Activated CD8-positive, alpha-beta T cell treated with anti-CD3 and anti-CD28 coated beads for 36 hours (primary cell): ENCODE results near the gene MAEA. TPM values are rescaled to one million over a fixed set of nuclear protein-coding genes. Genes with fewer than 3 reads are reported as not detected.

Experiments
- ATAC-seq: fragments of 200-7000 bp; cut with Tn5 transposase; one replicate; pipeline ENCODE4 v1.10.0; 2021; ENCODE audit warnings: mild to moderate bottlenecking, moderate library complexity
- CTCF ChIA-PET: fragments of 350-600 bp; sonication (Branson Sonifier 250); formaldehyde crosslinking; loops from one replicate; lab custom pipeline; 2021; ENCODE audit warnings: antibody characterized with exemption; lab: Charles Lee
- POLR2A ChIA-PET: fragments of 350-600 bp; sonication (Branson Sonifier 250); formaldehyde crosslinking; loops from one replicate; lab custom pipeline; 2021; ENCODE audit warnings: antibody characterized with exemption; lab: Charles Lee
- DNase-seq: peaks from one replicate; pipeline ENCODE4 v3.0.0-alpha.2; 2020
- H3K27ac Mint-ChIP-seq: one replicate; pipeline ENCODE4 v1.8.0; 2021; ENCODE audit warnings: mild to moderate bottlenecking, mixed read lengths
- H3K27me3 Mint-ChIP-seq: one replicate; pipeline ENCODE4 v1.8.0; 2021; ENCODE audit warnings: mixed read lengths
- H3K36me3 Mint-ChIP-seq: one replicate; pipeline ENCODE4 v1.8.0; 2021; ENCODE audit warnings: low read depth, mixed read lengths
- H3K4me1 Mint-ChIP-seq: one replicate; pipeline ENCODE4 v1.8.0; 2021; ENCODE audit warnings: low read depth, mixed read lengths
- H3K4me3 Mint-ChIP-seq: one replicate; pipeline ENCODE4 v1.8.0; 2021; ENCODE audit warnings: mild to moderate bottlenecking, moderate library complexity, mixed read lengths
- H3K9me3 Mint-ChIP-seq: one replicate; pipeline ENCODE4 v1.8.0; 2021; ENCODE audit warnings: mixed read lengths
- intact Hi-C: fragments of 100-400 bp; cut with micrococcal nuclease; formaldehyde crosslinking; loops from one replicate; pipeline ENCODE4 v1.10.0; 2022
- total RNA-seq, 2 experiments: library from RNA; stranded (reverse); gene quantifications; one replicate each; pipeline ENCODE4 v1.2.3, GENCODE V29; 2021
- TF ChIP-seq, protein P1 (sequence below): fragments of 200-600 bp; IDR thresholded peaks from one replicate; pipeline ENCODE4 v1.8.0; 2022; ENCODE audit warnings: antibody characterized with exemption, mild to moderate bottlenecking

Gene MAEA
- total RNA-seq, 2 experiments from 2014 or later: 32.3 to 37.0 TPM

DNA sequence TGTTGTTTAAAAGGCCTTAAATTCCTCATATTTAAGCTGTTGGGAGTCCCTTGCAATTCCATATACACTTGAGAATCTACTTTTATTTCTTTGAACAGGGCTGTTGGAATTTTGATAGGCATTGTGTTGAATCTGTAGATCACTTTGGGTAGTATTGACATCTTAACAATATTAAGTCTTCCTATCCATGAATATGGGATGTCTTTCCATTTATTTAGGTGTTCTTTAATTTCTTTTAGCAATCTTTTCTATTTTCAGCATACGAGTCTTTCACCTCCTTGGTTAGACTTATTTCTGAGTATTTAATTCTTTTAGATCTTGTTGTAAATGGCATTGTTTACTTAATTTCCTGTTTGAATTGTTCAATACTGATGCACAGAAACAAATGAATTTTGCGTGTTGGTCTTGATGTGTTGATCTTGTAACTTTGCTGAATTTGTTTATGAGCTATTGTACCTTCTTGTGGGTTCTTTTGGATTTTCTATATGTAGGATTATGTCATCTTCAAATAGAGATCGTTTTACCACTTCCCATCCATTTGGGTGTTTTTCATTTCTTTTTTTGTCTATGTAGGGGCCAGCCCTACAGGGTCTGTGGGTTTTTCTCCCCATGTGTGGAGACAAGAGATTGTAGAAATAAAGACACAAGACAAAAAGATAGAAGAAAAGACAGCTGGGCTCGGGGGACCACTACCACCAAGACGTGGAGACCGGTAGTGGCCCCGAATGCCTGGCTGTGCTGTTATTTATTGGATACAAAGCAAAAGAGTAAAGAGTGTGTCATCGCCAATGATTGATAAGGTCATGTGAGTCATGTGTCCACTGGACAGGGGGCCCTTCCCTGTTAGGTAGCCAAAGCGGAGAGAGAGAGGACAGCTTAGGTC is 22.6 kb upstream of the MAEA start:
- CTCF ChIA-PET: interaction anchor here (0.7 to 5.0 kb wide), 24 partner anchors 10 to 363 kb away, joined by 3 to 57 read pairs (median 6); partner anchors contain the start of genes CTBP1 and MAEA
- DNase-seq (no peak), ATAC-seq (peak; percentile 82)
- Mint-ChIP-seq H3K27me3 (no peaks in the 10 kb centered on the region), H3K36me3 (peaks cover 7% of the 10 kb centered on the region), H3K4me1 (peaks cover 20% of the 10 kb centered on the region), H3K27ac (peak overlapping the region; percentile 93), H3K9me3 (peaks cover 11% of the 10 kb centered on the region), H3K4me3 (peak overlapping the region; percentile 64)
- TF ChIP-seq, protein P1, sequence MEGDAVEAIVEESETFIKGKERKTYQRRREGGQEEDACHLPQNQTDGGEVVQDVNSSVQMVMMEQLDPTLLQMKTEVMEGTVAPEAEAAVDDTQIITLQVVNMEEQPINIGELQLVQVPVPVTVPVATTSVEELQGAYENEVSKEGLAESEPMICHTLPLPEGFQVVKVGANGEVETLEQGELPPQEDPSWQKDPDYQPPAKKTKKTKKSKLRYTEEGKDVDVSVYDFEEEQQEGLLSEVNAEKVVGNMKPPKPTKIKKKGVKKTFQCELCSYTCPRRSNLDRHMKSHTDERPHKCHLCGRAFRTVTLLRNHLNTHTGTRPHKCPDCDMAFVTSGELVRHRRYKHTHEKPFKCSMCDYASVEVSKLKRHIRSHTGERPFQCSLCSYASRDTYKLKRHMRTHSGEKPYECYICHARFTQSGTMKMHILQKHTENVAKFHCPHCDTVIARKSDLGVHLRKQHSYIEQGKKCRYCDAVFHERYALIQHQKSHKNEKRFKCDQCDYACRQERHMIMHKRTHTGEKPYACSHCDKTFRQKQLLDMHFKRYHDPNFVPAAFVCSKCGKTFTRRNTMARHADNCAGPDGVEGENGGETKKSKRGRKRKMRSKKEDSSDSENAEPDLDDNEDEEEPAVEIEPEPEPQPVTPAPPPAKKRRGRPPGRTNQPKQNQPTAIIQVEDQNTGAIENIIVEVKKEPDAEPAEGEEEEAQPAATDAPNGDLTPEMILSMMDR: no peak
- POLR2A ChIA-PET: interaction anchor here (1.1 to 6.8 kb wide), 4 partner anchors 9 to 63 kb away, joined by 3 to 47 read pairs (median 4); partner anchors contain the start of gene CTBP1
- intact Hi-C loops: no loop called here

DNA sequence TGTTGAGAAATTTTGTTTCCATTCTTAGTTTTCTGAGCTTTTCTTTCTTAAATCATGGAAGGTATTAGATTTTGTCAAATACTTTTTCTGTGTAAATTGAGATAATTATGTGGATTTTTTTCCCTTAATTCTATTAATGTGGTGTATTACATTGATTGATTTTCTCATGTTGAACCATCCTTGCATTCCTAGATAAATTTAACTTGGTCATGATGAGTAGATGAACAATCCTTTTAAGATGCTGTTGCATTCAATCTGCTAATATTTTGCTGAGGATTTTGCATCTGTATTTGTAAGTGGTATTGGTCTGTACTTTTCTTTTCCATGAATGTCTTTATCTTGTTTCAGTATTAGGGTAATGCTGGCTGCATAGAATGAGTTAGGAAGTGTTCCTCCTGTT is 20.5 kb upstream of the MAEA start:
- CTCF ChIA-PET: interaction anchor here (1.3 to 5.0 kb wide), 14 partner anchors 9 to 196 kb away, joined by 3 to 57 read pairs (median 12); partner anchors contain the start of genes CTBP1 and MAEA
- ATAC-seq (no peak), DNase-seq (no peak)
- TF ChIP-seq, protein P1: no peak
- H3K4me3 Mint-ChIP-seq: no peak overlapping the region
- H3K36me3 Mint-ChIP-seq: peaks cover 7% of the 10 kb centered on the region
- no peaks in the 10 kb centered on the region for H3K27me3 Mint-ChIP-seq
- intact Hi-C loops: no loop called here
- H3K4me1 Mint-ChIP-seq: peaks cover 20% of the 10 kb centered on the region
- POLR2A ChIA-PET: interaction anchor here (1.1 to 6.8 kb wide), 3 partner anchors 9 to 106 kb away, joined by 3 to 47 read pairs (median 6); partner anchors contain the start of gene CTBP1
- no peak overlapping the region for H3K27ac Mint-ChIP-seq
- H3K9me3 Mint-ChIP-seq: peaks cover 11% of the 10 kb centered on the region

DNA sequence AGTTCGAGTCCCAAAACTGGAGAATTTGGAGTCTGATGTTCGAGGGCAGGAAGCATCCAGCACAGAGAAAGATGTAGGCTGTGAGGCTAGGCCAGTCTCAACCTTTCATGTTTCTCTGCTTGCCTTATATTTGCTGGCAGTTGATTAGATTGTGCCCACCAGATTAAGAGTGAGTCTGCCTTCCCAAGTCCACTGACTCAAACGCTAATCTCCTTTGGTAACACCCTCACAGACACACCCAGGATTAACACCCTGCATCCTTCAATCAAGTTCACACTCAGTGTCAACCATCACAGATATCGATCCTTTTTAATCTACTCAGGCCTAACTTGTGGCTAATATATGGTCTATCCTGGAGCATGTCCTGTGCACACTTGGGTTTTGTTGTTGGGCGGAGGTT is 18.0 kb upstream of the MAEA start:
- Mint-ChIP-seq H3K4me3 (no peak overlapping the region), H3K9me3 (peaks cover 11% of the 10 kb centered on the region), H3K27me3 (no peaks in the 10 kb centered on the region), H3K4me1 (peaks cover 13% of the 10 kb centered on the region), H3K36me3 (no peaks in the 10 kb centered on the region), H3K27ac (no peak overlapping the region)
- no peak for ATAC-seq
- TF ChIP-seq, protein P1: no peak
- CTCF ChIA-PET: interaction anchor here (5.0 kb wide), 1 partner anchor 17 kb away, joined by 57 read pairs; the partner anchor contains the start of gene MAEA
- no peak for DNase-seq
- intact Hi-C loops: no loop called here
- POLR2A ChIA-PET: no interaction called here

DNA sequence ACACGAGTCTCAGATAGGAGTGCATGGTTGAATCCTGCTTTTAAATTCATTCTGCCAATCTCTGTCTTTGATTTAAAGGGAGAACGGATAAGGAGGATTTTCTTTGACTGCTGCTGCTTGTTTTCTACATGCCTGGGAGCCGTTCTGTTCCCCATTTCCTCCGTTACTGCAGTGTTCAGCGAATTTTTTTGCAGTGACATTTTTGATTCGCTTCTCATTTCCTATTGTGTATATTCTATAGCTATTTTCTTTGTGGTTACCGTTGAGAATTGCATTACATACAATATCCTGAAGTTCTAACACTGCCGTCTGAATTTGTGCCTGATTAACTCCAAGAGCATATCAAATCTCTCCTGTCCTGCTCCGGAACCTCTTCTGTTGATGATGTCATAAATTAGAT is 14.8 kb upstream of the MAEA start:
- peaks cover 5% of the 10 kb centered on the region for H3K9me3 Mint-ChIP-seq
- no peaks in the 10 kb centered on the region for H3K36me3 Mint-ChIP-seq
- no peak for DNase-seq
- H3K4me1 Mint-ChIP-seq: no peaks in the 10 kb centered on the region
- ATAC-seq: no peak
- no peaks in the 10 kb centered on the region for H3K27me3 Mint-ChIP-seq
- ChIA-PET CTCF (no interaction called here), POLR2A (no interaction called here)
- intact Hi-C loops: no loop called here
- H3K4me3 Mint-ChIP-seq: no peak overlapping the region
- TF ChIP-seq, protein P1: no peak
- no peak overlapping the region for H3K27ac Mint-ChIP-seq

DNA sequence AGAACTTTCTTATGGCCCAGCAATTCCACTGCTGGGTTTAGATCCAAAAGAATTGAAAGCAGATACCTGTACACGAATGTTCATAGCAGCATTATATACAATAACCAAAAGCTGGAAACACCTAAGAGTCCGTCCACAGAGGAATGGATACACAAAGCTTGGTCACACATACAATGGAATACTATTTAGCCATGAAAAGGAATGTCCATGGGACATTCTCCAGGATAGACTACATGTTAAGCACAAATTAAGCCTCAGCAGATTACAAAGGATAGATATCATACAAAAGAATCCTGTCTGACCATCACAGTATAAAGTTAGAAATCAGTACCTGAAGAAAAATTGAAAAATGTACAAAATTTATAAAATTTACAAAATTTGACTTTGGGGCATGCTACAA is 12.7 kb upstream of the MAEA start:
- H3K36me3 Mint-ChIP-seq: no peaks in the 10 kb centered on the region
- TF ChIP-seq, protein P1: no peak
- H3K4me1 Mint-ChIP-seq: no peaks in the 10 kb centered on the region
- CTCF ChIA-PET: interaction anchor here (1.1 to 1.8 kb wide), 4 partner anchors 8 to 79 kb away, joined by 4 to 9 read pairs (median 6); no protein-coding TSS in a partner anchor
- H3K9me3 Mint-ChIP-seq: no peaks in the 10 kb centered on the region
- no peak for DNase-seq
- POLR2A ChIA-PET: no interaction called here
- no peak overlapping the region for H3K27ac Mint-ChIP-seq
- ATAC-seq: no peak
- H3K27me3 Mint-ChIP-seq: no peaks in the 10 kb centered on the region
- intact Hi-C loops: no loop called here
- H3K4me3 Mint-ChIP-seq: no peak overlapping the region
